Measurements from ENCODE around the gene OR52E8. TPM values are rescaled to one million over a fixed set of nuclear protein-coding genes. Genes with fewer than 3 reads are reported as not detected.

OR52E8 gene
- 0.21 and 0.71 TPM in 2 replicates for total RNA-seq
- polyA plus RNA-seq: not detected in 2 replicates

DNA sequence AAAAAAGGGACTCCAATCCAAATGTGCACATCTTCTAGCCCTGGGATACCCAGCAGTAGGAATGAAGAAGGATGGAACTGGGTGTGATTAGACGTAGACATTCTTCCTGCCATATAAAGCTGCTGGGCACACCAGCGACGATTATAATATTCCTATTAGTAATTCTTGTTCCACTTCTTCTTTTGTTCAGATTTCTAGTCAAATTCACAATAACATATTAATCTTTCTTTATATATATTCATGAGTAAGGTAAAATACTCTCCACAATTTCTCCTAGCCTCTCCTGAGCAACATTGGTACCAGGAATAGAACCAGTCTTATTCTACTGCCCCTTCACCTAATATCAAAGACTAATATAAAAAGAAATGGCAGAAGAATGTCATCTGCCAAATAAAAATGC is at the start of gene OR52E8:
Gene OR52E8 (minus strand): TSS at position 101 of the 400 bp plus-strand sequence. CDS start 0 bp downstream, at position 101.
- Histone ChIP-seq H3K4me1 (ENCODE audit: low read depth) (no peaks in the 10 kb centered on the region), H3K9me3 (ENCODE audit: low read depth) (no peaks in the 10 kb centered on the region), H3K27ac (no peak within 1 kb of the TSS), H3K27me3 (no peaks in the 10 kb centered on the region), H3K4me3 (no peak within 1 kb of the TSS), H3K36me3 (no peaks in the 10 kb centered on the region)
- TF ChIP-seq, protein P1, sequence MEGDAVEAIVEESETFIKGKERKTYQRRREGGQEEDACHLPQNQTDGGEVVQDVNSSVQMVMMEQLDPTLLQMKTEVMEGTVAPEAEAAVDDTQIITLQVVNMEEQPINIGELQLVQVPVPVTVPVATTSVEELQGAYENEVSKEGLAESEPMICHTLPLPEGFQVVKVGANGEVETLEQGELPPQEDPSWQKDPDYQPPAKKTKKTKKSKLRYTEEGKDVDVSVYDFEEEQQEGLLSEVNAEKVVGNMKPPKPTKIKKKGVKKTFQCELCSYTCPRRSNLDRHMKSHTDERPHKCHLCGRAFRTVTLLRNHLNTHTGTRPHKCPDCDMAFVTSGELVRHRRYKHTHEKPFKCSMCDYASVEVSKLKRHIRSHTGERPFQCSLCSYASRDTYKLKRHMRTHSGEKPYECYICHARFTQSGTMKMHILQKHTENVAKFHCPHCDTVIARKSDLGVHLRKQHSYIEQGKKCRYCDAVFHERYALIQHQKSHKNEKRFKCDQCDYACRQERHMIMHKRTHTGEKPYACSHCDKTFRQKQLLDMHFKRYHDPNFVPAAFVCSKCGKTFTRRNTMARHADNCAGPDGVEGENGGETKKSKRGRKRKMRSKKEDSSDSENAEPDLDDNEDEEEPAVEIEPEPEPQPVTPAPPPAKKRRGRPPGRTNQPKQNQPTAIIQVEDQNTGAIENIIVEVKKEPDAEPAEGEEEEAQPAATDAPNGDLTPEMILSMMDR (IDR thresholded peaks at IDR 0.05; ENCODE audit: low read depth, low read length): no peak
- no peak for DNase-seq (ENCODE audit: low read depth in 1 of 2, low spot score in 1 of 2)

- no peak overlapping the region for H3K27ac ChIP-seq
- no peak overlapping the region for H3K4me3 ChIP-seq
- no peaks in the 10 kb centered on the region for H3K4me1 ChIP-seq (ENCODE audit: low read depth)
- no peaks in the 10 kb centered on the region for H3K27me3 ChIP-seq
- no peaks in the 10 kb centered on the region for H3K9me3 ChIP-seq (ENCODE audit: low read depth)
- no peak for DNase-seq (ENCODE audit: low read depth in 1 of 2, low spot score in 1 of 2)
- no peaks in the 10 kb centered on the region for H3K36me3 ChIP-seq
- TF ChIP-seq, protein P1 (IDR thresholded peaks at IDR 0.05; ENCODE audit: low read depth, low read length): no peak
These were observed 42.0 kb upstream of the OR52E8 start for GRCh38 chr11:5899534-5899933.

DNA sequence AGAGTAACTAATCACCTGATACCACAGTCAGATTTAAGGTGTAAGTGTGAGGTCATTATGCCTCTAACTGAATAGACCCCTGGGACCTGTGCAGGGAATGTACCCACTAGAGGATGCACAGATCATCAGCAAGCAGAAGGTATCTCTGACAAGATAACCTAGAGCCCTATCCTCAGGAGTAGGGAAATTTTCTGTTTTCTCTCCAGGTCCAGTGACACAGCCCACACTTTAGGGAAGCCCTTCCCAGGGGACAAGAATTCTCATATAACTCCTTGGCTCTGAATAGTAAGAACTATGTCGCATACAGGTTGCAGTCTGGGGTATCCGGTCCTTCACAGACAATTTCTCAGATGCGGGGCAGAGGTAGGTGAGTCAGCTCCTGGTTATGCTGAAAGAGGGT is 35.4 kb upstream of the OR52E8 start, which contains the start of gene OR52E5:
Gene OR52E5 (plus strand): TSS at position 301 of the 400 bp plus-strand sequence. CDS start 7,569 bp downstream, outside the sequence.
- no peaks in the 10 kb centered on the region for H3K27me3 ChIP-seq
- no peaks in the 10 kb centered on the region for H3K4me1 ChIP-seq (ENCODE audit: low read depth)
- no peak for DNase-seq (ENCODE audit: low read depth in 1 of 2, low spot score in 1 of 2)
- TF ChIP-seq, protein P1 (IDR thresholded peaks at IDR 0.05; ENCODE audit: low read depth, low read length): no peak
- no peak within 1 kb of the TSS for H3K4me3 ChIP-seq
- no peaks in the 10 kb centered on the region for H3K9me3 ChIP-seq (ENCODE audit: low read depth)
- H3K36me3 ChIP-seq: no peaks in the 10 kb centered on the region
- no peak within 1 kb of the TSS for H3K27ac ChIP-seq

- peak in 1 of 2 donors; percentile 15 for DNase-seq (ENCODE audit: low read depth in 1 of 2, low spot score in 1 of 2)
- H3K4me3 ChIP-seq: no peak overlapping the region
- H3K27ac ChIP-seq: no peak overlapping the region
- TF ChIP-seq, protein P1 (IDR thresholded peaks at IDR 0.05; ENCODE audit: low read depth, low read length): peak; percentile 39
- no peaks in the 10 kb centered on the region for H3K27me3 ChIP-seq
- no peaks in the 10 kb centered on the region for H3K36me3 ChIP-seq
- H3K9me3 ChIP-seq (ENCODE audit: low read depth): no peaks in the 10 kb centered on the region
- H3K4me1 ChIP-seq (ENCODE audit: low read depth): no peaks in the 10 kb centered on the region
These were observed 33.8 kb upstream of the OR52E8 start for GRCh38 chr11:5891216-5891800.

DNA sequence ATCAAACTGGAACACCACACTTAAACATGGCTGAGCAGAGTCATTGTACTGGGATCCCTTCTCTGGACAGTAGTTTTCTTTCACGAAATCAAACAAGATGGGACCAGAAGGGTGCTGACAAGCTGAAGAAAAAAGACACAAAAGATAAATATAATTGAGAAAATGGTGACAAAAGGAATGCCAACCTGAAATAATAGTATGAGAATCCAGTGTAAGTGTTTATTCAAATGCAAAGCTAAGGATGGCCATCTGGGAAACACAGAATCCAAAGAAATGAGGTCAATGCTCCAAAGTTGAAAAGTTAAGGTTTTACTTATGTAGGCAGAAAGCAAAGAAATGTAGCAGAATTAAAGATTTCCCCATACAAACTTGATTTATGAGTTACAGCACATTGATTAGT is 30.2 kb upstream of the OR52E8 start:
- Histone ChIP-seq H3K36me3 (no peaks in the 10 kb centered on the region), H3K4me3 (no peak overlapping the region), H3K27ac (no peak overlapping the region), H3K27me3 (no peaks in the 10 kb centered on the region), H3K9me3 (ENCODE audit: low read depth) (no peaks in the 10 kb centered on the region), H3K4me1 (ENCODE audit: low read depth) (no peaks in the 10 kb centered on the region)
- no peak for DNase-seq (ENCODE audit: low read depth in 1 of 2, low spot score in 1 of 2)
- TF ChIP-seq, protein P1 (IDR thresholded peaks at IDR 0.05; ENCODE audit: low read depth, low read length): no peak

Data from cardiac muscle cell (in vitro differentiated cells and primary cell).